Measurements from ENCODE around the gene ACY1.
"Not testable (repeated sequence)": the region's sequence is repeated elsewhere in the genome, so short reads cannot be mapped to it uniquely, and the experiment has no call there.

DNA sequence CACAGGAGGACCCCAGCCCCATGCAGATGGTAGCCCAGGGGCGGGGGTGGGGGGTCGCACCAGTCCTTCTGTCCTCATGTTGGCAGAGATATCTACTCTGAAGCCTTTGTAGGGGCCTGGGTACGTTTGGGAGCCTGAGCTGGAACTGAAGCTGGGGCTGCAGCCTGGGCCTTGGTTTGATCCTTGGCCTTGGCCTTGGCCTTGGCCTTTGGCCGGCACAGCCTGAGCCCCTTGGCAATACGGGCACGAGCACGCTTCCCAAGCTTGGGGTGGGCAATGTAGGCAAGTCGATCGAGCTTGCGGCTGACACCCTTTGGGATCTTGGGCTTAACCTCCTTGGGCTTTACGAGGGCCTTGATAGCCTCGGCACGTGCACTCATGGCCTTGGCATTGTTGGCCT, 10.3 kb downstream of the ACY1 start:
- not testable (repeated sequence) for TF ChIP-seq RCOR1 (IDR thresholded peaks at IDR 0.05; ENCODE audit: low read length); NFIC (IDR thresholded peaks at IDR 0.05; ENCODE audit: borderline replicate concordance); TAF1 (IDR thresholded peaks at IDR 0.05; ENCODE audit: borderline replicate concordance, low read depth, low read length); GABPA (IDR thresholded peaks at IDR 0.05; ENCODE audit: low read depth); POLR2AphosphoS5 (IDR thresholded peaks at IDR 0.05; ENCODE audit: low read depth, low read length)
- TF ChIP-seq, protein P1, sequence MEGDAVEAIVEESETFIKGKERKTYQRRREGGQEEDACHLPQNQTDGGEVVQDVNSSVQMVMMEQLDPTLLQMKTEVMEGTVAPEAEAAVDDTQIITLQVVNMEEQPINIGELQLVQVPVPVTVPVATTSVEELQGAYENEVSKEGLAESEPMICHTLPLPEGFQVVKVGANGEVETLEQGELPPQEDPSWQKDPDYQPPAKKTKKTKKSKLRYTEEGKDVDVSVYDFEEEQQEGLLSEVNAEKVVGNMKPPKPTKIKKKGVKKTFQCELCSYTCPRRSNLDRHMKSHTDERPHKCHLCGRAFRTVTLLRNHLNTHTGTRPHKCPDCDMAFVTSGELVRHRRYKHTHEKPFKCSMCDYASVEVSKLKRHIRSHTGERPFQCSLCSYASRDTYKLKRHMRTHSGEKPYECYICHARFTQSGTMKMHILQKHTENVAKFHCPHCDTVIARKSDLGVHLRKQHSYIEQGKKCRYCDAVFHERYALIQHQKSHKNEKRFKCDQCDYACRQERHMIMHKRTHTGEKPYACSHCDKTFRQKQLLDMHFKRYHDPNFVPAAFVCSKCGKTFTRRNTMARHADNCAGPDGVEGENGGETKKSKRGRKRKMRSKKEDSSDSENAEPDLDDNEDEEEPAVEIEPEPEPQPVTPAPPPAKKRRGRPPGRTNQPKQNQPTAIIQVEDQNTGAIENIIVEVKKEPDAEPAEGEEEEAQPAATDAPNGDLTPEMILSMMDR (IDR thresholded peaks at IDR 0.05): not testable (repeated sequence)
